Measurements from ENCODE around the gene ERCC6. TPM values are rescaled to one million over a fixed set of nuclear protein-coding genes. Genes with fewer than 3 reads are reported as not detected.

ERCC6 gene
- total RNA-seq, 2 donors from 2014 or later = 17.1 to 19.6 TPM

DNA sequence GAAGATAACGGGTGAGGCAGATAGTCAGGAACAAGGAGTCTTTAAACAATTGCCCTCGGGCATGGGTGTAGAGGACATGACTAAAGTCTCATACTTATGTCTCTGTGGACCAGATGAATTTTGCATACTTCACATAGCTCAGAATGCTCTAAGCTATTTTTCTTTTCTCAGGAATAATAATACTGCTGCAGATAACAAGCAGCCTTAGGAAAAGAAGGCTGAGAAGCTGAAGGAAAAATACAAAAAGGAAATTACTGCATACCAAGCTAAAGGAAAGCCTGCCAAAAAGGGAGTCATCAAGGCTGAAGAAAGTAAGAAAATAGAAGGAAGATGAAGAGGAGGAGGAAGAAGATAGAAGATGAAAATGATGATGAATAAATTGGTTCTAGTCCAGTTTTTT is 13.4 kb upstream of the ERCC6 start:
- DNase-seq = no peak
- peak in 1 of 2 donors; percentile 64 for ATAC-seq
- intact Hi-C loops (cut with DNase I) = no loop called here

DNA sequence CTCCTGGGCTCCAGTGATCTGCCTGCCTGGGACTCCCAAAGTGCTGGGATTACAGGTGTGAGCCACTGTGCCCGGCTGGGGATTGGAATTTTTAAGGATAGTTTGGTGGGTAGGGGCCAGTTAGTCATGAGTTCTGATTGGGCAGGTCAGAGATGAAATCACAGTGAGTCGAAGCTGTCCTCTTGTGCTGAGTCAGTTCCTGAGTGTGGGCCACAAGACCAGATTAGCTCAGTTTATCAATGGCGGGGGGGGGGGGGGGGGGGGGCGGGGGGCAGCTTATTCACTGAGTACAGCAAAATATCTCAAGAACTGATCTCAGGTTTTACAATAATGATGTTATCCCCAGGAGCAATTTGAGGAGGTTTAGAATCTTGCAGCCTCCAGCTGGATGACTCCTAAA is 11.6 kb upstream of the ERCC6 start:
- intact Hi-C loops (cut with DNase I) = no loop called here
- ATAC-seq (peak in 1 of 2 donors; percentile 38), DNase-seq (no peak)

DNA sequence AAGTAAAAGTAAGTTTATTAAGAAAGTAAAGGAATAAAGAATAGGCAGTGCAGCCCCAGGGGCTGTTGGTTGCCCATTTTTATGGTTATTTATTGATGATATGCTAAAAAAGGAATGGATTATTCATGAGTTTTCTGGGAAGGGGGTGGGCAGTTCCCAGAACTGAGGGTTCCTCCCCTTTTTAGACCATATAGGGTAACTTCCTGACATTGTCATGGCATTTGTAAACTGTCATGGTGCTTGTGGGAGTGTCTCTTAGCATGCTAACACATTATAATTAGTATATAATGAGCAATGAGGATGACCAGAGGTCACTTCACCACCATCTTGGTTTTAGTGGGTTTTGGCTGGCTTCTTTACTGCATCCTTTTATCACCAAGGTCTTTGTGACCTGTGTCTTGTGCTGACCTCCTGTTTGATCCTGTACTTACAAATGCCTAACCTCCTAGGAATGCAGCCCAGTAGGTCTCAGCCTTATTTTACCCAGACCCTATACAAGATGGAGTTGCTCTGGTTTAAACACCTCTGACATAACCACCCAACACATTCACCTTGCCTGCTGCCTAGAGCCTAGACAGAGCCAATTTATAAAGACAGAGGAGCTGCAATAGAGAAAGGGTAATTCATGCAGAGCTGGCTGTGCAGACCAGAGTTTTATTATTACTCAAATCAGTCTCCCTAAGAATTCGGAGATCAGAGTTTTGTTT is 10.9 kb upstream of the ERCC6 start:
- no peak for DNase-seq
- ATAC-seq = no peak
- intact Hi-C loops (cut with DNase I) = no loop called here

DNA sequence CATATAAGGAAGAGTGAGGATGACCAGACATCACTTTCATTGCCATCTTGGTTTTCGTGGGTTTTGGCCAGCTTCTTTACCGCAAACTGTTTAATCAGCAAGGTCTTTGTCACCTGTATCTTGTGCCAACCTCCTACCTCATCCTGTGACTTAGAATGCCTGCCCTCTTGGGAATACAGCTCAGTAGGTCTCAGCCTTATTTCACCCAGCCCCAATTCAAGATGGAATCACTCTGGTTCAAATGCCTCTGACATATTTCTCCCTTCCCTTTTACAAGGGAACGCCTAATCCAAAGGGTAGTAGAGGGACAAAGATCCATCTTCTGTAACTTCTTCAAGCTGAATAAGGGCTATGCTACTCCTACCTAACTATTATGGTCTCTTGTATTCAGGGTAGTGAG is 4.7 kb upstream of the ERCC6 start:
- ATAC-seq = no peak
- intact Hi-C loops (cut with DNase I) = no loop called here
- no peak for DNase-seq

DNA sequence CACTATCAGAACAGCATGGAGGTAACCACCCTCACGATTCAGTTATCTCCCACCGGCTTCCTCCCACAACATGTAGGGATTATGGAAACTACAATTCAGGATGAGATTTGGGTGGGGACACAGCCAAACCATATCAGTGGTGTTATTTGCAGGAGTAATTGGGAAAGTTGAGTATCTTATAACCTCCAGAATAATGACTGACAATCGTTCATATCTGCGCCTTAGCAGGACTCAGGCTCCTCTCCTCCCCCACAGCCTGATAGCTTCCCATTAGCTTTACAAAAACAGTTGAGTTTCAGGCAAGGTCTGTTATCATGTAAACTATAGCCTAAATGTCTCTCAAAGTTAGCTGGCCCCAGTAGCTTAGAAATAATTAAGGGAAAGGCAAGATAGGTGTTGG is 3.4 kb upstream of the ERCC6 start:
- ATAC-seq (no peak), DNase-seq (no peak)
- intact Hi-C loops (cut with DNase I) = no loop called here

DNA sequence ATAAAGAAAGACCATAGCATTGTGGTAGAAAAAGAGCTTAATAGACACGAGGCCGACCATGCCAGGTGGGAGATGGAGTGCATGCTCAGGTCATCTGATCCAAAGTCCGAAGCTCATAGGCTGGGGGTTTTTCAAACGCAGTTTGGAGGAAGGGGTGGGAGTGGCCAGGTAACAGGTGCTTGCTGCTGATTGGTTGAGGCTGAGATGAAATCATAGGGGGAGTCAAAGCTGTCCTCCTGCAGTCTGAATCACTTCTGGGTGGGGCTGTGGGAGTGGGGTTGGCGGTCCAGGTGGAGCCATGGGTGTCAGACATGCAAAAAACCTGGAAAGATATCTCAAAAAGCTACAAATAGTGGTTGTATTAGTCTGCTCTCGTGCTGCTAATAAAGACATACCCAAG is 2.8 kb upstream of the ERCC6 start:
- DNase-seq (no peak), ATAC-seq (no peak)
- intact Hi-C loops (cut with DNase I) = no loop called here

DNA sequence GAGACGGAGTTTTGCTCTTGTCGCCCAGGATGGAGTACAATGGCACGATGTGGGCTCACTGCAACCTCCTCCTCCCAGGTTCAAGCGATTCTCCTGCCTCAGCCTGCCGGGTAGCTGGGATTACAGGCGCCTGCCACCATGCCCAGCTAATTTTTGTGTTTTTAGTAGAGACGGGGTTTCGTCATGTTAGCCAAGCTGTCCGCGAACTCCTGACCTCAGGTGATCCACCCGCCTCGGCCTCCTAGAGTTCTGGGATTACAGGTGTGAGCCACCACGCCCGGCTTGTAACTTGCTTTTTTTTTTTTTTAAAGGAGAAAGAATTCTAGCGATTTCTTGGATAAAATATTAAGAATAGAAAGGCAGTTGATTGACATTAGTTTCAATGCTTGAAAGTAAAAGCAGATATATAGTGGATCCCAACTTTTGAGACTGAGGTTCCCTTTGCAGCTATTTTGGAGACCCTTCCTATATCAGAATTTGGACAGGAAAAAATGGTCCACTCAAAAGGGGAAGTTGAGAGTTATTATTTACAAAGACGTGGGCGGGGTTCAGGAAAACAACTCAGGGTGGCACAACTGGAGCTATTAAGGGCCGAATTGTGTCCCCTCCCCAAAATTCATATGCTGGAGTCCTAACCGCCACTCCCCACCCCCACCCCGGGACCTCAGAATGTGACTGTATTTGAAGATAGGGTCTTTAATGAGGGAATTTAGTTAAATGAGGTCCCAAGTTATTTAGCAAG is 1.3 kb upstream of the ERCC6 start:
- ATAC-seq (no peak), DNase-seq (no peak)
- intact Hi-C loops (cut with DNase I) = no loop called here

DNA sequence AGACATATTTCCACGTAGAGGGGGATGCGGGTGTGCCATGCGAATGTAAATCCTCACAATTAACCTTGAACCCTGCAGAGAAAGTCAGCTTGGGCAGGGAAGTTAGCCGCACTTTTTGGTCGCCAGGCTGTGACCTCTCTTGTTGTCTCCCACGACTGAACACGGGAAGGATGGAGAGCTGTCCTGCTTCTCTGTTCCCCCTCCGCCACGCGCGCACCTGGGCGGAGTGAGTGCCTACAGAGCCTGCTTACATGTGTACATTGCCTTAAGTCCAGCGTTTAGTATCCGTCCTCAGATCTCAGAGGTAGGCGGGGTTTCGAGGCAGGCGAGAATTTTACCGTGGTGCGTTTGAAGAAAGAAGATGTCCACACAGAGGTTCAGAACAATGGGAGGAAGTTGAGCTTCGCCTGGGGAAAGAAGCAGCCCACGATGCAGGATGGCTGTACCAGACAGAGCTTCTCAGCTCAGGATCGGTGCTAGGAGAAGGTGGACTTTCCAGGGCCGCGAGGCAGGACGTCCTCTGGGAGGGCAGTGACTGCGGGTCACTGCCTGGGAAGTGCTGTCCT is 482 bp upstream of the ERCC6 start:
- no peak for DNase-seq
- ATAC-seq = peak; percentile 19 to 49
- intact Hi-C loops (cut with DNase I) = no loop called here

DNA sequence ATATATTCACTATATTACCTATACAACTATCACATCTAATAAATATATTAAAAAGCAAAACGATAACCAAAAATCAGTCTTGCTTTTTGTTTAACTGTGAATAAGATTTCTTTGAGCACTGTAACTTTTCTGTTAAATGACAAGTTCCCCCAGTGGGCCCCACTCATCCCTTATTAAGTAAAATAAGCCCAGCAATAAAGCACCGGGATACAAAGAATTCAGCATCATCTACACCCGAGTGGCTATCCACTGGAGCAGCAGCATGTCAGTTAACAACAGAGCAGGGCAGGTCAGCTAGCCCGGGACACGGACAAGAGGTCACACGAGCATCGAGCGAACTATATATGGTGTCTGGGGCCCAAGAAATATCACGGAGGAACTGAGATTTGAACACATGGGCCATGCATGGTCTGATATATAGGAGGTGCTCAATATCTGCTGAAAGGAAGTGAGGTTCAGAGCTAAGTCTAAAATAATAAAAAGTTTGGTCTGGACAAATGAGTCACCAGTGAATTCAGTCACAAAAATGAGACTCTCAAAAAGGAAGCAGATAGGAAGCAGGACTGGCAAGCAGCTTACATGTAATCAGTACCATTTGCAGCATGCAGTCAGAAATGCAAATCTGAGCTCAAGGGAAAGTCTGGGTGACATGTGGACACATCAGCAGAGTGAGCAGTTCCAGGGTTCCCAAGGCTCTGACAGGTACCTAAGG is 4.1 kb downstream of the ERCC6 start:
- intact Hi-C loops (cut with DNase I) = no loop called here
- ATAC-seq (no peak), DNase-seq (no peak)

DNA sequence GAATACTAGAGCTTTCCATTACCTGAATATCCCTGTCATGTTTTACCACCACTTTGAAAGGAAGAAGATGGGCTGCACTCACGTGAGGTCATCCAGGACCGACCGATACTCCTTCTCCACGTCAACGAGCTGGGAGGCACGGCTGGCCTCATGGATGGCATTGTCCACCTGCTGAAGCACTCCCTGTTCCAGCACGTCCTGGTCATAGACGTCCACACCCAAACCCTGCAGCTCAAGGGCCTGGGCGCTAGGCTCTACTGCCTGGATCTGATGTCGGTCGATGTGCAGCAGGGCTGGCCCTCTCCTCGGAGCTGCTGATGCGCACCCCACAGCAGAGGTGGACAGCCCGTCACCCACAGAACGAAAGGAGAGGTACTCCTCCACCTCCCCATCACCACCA is 6.5 kb downstream of the ERCC6 start:
- ATAC-seq (no peak), DNase-seq (no peak)
- intact Hi-C loops (cut with DNase I) = no loop called here

DNA sequence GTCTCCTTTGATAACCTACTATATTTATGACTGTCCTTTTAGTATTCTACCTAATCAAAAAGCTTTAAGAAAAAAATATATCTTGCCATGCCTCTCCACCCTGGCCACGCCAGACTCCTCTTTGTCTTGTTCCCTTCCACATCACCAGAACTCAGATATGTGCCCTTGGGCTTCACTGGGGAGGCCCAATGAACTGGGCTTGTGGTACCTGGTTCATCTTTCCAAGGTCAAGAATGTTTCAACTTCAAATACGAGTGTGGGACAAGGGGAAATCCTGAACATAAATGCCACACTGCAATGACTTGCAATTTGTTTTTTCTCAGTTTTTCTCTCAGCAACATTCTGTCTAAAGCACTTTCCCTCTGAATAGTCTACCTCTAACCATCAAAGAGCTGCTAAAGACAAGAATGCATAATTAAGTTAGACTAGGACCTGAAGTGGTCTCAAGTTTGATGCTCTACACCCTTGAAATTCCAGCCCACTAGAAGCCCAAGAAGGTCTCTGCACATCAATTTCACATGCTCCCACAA is 9.9 kb downstream of the ERCC6 start:
- intact Hi-C loops (cut with DNase I) = no loop called here
- DNase-seq = no peak
- ATAC-seq = no peak

DNA sequence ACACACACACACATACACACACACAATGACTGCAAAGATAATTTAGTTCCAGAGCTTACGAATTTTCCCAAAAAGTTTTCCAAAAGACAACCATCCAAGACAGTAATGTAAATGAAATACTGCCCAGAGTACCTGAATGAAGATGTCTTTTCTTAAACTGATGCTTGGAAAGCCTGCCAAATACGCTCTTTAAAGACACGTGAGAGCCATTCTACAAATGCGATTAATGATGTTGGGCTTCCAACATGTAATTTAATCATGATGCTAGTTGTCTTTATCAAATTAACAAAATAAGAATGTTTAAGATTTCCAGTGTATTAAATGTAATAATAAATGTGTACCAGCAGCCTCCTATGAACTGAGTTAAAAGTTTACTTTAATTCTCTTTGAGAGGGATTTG is 11.1 kb downstream of the ERCC6 start:
- ATAC-seq (no peak), DNase-seq (no peak)
- intact Hi-C loops (cut with DNase I) = no loop called here

DNA sequence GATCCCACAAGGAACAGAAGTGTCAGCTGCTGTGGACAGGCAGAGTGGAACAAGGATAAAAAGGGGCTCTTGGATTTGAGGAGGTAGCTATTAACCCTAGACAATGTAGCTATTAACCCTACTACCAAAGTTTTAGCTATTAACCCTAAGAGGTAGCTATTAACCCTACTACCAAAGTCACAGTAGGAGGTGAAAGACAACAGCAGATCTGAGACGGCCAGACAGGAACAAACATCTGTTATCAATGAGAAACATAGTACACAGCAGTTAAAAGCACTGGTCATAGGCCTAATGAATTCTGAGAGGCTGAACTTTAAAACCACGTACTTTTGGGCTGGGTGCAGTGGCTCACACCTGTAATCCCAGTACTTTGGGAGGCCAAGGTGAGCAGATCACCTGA is 11.9 kb downstream of the ERCC6 start:
- no peak for ATAC-seq
- DNase-seq = no peak
- intact Hi-C loops (cut with DNase I) = no loop called here

DNA sequence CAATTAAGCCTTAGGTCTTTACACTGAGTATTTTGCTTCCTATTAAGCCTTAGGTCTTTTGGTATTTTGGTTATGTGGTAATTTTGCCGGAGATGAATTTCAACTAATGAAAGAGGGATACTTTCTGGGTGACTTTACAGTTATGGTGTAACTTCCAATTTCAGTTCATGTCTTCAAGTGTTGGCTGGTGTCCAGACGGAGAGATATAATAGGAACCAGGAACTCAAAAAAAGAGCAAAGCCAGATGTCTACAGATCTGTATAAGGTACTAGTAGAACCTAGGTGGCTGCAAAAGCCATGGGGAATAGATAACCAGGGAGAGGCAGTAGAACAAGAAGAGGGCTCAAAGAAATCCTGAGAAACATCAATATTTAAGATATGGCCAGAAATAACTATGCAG is 12.3 kb downstream of the ERCC6 start:
- ATAC-seq = no peak
- intact Hi-C loops (cut with DNase I) = no loop called here

DNA sequence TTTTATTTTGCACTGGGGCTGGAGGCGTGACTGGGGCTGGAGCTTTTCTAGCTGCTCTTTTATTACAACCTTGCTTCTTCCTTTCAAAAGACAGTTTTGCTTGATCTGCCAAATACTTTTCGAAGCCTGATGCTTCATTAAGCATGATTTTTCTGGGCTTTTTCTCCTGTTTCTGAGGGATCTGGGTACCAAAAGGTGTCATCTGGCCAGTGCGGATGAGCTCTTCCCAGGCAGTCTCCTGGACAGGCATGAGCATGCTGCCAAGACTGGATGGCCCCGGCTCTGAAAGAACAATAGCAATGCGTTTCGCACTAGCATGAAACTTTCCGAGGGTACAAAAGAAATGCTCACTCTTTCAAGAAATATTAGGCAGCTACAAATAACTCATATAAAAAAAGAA is 14.4 kb downstream of the ERCC6 start:
- intact Hi-C loops (cut with DNase I) = no loop called here
- ATAC-seq = no peak
- no peak for DNase-seq

More for the DNA sequence above, 12.3 kb downstream of the ERCC6 start:
- no peak for DNase-seq

DNA sequence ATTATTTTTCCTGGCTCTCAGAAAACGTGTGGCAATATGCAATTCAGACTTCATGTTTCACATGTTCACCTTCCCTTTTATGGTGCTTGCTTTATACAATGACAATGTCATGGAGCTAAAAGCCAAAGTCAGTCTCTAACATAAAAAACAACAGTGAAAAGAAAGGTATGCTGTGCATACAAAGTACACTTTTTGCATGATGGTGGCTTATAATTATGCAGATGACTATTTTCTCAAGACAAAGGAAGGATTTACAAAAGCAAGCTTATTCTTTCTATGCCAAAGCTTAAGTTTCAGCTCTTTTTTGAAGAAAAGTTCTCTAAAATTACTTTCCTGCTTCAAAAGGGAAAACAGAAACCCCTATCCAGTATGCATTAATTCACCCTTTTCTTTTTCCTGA is 15.6 kb downstream of the ERCC6 start:
- intact Hi-C loops (cut with DNase I) = no loop called here
- no peak for DNase-seq
- no peak for ATAC-seq

DNA sequence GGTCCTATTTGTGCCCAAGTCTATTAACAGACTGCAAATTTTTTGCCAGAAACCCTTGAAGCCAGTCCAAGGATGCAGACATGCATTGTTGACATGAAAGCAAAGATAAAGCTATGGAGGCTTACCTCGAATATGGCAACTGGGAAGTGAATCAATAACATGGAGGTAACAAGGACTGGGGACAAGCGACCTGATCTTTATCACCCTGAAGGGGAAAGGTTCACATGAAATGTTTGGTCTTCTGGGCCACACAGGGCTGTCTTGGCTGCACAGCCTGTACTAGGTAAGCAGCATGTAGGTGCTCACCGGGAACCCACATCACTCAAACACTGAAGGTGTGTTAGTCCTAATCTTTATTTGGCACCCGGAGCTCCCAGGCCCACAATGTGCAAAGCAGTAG is 17.9 kb downstream of the ERCC6 start:
- intact Hi-C loops (cut with DNase I) = no loop called here
- ATAC-seq (no peak), DNase-seq (no peak)

DNA sequence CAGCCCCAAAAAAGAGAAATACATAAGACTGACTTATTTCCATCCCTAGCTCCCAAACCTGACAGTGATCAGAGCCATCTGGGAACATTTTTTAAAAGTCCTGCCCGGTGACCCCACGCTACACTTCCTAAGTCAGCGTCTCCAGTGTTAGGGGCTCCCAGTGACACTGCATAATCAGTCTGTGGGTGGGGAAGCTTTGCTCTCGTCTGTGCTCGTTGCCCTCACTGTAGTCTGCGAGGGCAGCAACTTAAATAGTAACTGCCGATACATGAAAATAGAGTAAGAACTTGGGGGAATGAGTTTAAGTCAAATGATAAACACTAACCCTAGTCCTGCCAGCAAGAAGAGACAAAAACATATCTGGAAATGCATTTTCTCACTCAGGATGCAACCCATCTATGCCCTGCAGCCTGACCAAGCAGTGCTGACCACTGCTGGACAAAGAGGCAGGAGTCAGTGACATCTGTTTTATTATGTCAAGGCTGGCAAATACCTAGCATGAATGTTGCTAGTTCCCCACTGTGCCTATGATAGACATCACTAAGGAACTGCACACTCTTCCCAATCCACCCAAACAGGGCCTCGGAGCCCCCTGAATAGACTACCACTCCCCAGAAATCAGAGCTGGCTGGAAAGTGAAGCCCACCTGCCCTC is 18.7 kb downstream of the ERCC6 start:
- no peak for DNase-seq
- no peak for ATAC-seq
- intact Hi-C loops (cut with DNase I) = no loop called here

DNA sequence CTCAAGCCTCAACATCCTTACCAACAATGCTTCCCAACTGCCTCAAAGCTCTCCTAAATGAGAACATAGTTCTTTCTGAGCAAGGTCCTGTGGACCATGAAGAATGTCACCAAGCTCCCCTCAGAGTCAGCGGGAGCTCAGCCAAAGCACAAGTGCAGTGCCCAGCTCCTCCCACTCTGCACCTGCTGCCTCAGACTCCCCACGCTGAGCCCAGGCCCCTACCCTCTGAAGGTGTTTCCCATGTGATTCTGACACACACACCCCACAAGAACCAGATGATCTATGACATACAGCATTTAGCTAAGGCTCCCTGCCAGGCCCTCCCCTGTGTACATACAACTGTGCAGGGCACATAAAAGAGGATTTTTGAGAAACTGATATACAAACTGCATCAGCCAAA is 19.2 kb downstream of the ERCC6 start:
- intact Hi-C loops (cut with DNase I) = loop anchor here in 1 of 2 donors (2.0 to 5.0 kb wide), 2 partner anchors 113 to 862 kb away; no protein-coding TSS in a partner anchor
- no peak for DNase-seq
- peak in 1 of 2 donors; percentile 33 for ATAC-seq

All from left cardiac atrium (tissue), 4 donors.